Hepatocyte (in vitro differentiated cells): ENCODE data around the gene BOD1L2. TPM values are rescaled to one million over a fixed set of nuclear protein-coding genes. Genes with fewer than 3 reads are reported as not detected.
A peak's percentile ranks its signal among the peaks of the same experiment; 100 is the strongest.

Experiments used
- DNase-seq: peaks from one replicate; pipeline ENCODE4 v3.0.0-alpha.2; 2016; ENCODE audit warnings: low spot score
- H2AFZ ChIP-seq: fragments of 200-600 bp; sonication (generic); 2 replicates; pipeline ENCODE4 v1.6.0; 2016; ENCODE audit warnings: antibody characterized with exemption, mild to moderate bottlenecking
- H3K27ac ChIP-seq: fragments of 200-600 bp; sonication (generic); 2 replicates; pipeline ENCODE4 v1.5.1; 2016; ENCODE audit warnings: mild to moderate bottlenecking
- H3K27me3 ChIP-seq: fragments of 200-600 bp; sonication (generic); 2 replicates; pipeline ENCODE4 v1.6.1; 2016
- H3K36me3 ChIP-seq: fragments of 200-600 bp; sonication (generic); replicated peaks from 2 replicates; pipeline ENCODE4 v1.5.1; 2016; ENCODE audit warnings: low read depth; ENCODE audit not compliant: insufficient read depth
- H3K4me1 ChIP-seq: fragments of 200-600 bp; sonication (generic); 2 replicates; pipeline ENCODE4 v1.5.1; 2016; ENCODE audit warnings: mild to moderate bottlenecking, moderate library complexity; ENCODE audit not compliant: insufficient read depth
- H3K4me2 ChIP-seq: fragments of 200-600 bp; sonication (generic); 2 replicates; pipeline ENCODE4 v1.6.0; 2016
- H3K4me3 ChIP-seq: fragments of 200-600 bp; sonication (generic); 2 replicates; pipeline ENCODE4 v1.5.1; 2016; ENCODE audit warnings: mild to moderate bottlenecking
- H3K79me2 ChIP-seq: fragments of 200-600 bp; sonication (generic); 2 replicates; pipeline ENCODE4 v1.6.0; 2017; ENCODE audit warnings: mild to moderate bottlenecking
- H3K9me2 ChIP-seq: fragments of 200-600 bp; sonication (generic); replicated peaks from 2 replicates; pipeline ENCODE4 v1.6.0; 2017; ENCODE audit warnings: mild to moderate bottlenecking; ENCODE audit not compliant: insufficient read depth
- H3K9me3 ChIP-seq: fragments of 200-600 bp; sonication (generic); 2 replicates; pipeline ENCODE4 v1.5.1; 2016; ENCODE audit warnings: low read depth, mild to moderate bottlenecking
- H4K20me1 ChIP-seq: fragments of 200-600 bp; sonication (generic); 2 replicates; pipeline ENCODE4 v1.6.0; 2016; ENCODE audit warnings: mild to moderate bottlenecking; ENCODE audit not compliant: insufficient read depth, poor library complexity, severe bottlenecking
- EZH2 ChIP-seq: fragments of 200-600 bp; sonication (generic); IDR thresholded peaks from 2 replicates; pipeline ENCODE4 v1.6.1; 2016; ENCODE audit warnings: antibody characterized with exemption, mild to moderate bottlenecking, borderline replicate concordance
- EZH2phosphoT487 ChIP-seq: fragments of 200-600 bp; sonication (generic); IDR thresholded peaks from one replicate; pipeline ENCODE4 v1.6.1; 2018; ENCODE audit warnings: antibody characterized with exemption, mild to moderate bottlenecking, low read depth, moderate library complexity; ENCODE audit not compliant: unreplicated experiment, severe bottlenecking
- WGBS: methylation state at CpG from one replicate; pipeline ENCODE4 v1.1.6; 2016; ENCODE audit warnings: low lambda C conversion rate; ENCODE audit errors: missing lambda C conversion rate; 5-methylcytosine and 5-hydroxymethylcytosine counted together
- polyA plus RNA-seq: library from polyadenylated mRNA; unstranded; fragments of >200 nt; fragmentation: Nextera tagmentation; extraction: Ambion mirVana; gene quantifications from 2 replicates; pipeline ENCODE4 v1.2.1, GENCODE V29; 2016
- total RNA-seq: library from RNA; depleted of rRNA; stranded (reverse); fragments of >200 nt; gene quantifications from 2 replicates; pipeline ENCODE4 v1.2.3, GENCODE V29; 2014
- TF ChIP-seq, protein P1 (sequence below): fragments of 200-600 bp; sonication (generic); IDR thresholded peaks from 2 replicates; pipeline ENCODE4 v1.5.1; 2016; ENCODE audit warnings: antibody characterized with exemption, mild to moderate bottlenecking; ENCODE audit not compliant: poor library complexity

Gene BOD1L2
- total and polyA plus RNA-seq, 2 experiments from 2014 or later, result 0.23 TPM; not detected in 1

DNA sequence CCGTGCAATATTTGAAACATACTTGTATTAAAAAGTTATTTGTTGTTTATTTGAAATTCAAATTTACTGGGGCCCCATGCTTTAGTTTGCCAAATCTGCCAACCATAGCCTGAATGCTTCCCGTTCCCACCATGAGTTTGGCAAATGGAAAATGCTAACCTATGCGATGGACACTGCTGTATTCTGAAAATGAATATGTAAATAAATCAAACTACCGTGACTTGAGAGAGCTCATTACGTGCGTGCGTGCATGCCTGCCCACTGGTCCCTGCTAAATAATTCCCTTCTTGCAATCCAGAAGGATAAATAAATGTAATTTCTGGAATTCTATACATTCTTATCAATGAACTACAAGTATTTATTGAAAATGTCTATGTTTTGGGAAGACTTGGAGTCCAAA lies 3.2 kb downstream of the BOD1L2 start:
- no peak for DNase-seq
- H3K9me2 ChIP-seq, result no peaks in the 10 kb centered on the region
- no peak overlapping the region for H2AFZ ChIP-seq
- peaks cover 3% of the 10 kb centered on the region for H3K27me3 ChIP-seq
- H3K36me3 ChIP-seq, result no peaks in the 10 kb centered on the region
- no peak overlapping the region for H3K4me2 ChIP-seq
- no peaks in the 10 kb centered on the region for H3K79me2 ChIP-seq
- H3K4me3 ChIP-seq, result no peak overlapping the region
- 84% methylated on average over 7 of the region's 7 CpGs for WGBS
- H3K4me1 ChIP-seq, result no peaks in the 10 kb centered on the region
- H3K9me3 ChIP-seq, result no peaks in the 10 kb centered on the region
- H3K27ac ChIP-seq, result no peak overlapping the region
- TF ChIP-seq EZH2phosphoT487, result no peak
- TF ChIP-seq, protein P1, sequence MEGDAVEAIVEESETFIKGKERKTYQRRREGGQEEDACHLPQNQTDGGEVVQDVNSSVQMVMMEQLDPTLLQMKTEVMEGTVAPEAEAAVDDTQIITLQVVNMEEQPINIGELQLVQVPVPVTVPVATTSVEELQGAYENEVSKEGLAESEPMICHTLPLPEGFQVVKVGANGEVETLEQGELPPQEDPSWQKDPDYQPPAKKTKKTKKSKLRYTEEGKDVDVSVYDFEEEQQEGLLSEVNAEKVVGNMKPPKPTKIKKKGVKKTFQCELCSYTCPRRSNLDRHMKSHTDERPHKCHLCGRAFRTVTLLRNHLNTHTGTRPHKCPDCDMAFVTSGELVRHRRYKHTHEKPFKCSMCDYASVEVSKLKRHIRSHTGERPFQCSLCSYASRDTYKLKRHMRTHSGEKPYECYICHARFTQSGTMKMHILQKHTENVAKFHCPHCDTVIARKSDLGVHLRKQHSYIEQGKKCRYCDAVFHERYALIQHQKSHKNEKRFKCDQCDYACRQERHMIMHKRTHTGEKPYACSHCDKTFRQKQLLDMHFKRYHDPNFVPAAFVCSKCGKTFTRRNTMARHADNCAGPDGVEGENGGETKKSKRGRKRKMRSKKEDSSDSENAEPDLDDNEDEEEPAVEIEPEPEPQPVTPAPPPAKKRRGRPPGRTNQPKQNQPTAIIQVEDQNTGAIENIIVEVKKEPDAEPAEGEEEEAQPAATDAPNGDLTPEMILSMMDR, result no peak
- no peaks in the 10 kb centered on the region for H4K20me1 ChIP-seq

DNA sequence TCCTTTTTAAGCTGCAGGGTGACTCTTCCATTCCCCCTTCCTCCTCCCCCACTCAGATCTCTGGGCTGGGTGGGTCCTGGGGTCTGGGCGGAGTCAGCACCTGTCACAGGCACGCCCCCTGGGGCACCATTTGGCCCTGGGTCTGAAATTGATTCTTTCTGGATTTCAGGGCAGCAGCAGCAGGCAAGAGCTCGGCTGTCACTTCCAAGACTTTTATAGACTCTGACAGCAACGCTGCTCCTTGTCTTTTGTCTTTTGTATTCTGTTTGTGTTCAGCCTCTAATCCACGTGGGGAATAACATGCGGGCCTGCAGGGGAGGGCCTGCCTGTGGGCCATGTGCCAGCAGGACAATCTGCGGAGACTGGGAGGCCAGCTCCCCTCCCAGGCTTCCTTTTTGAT lies 3.9 kb downstream of the BOD1L2 start:
- TF ChIP-seq EZH2phosphoT487 (no peak), EZH2 (no peak)
- TF ChIP-seq, protein P1, result no peak
- Histone ChIP-seq H3K4me2 (no peak overlapping the region), H3K79me2 (no peaks in the 10 kb centered on the region), H3K36me3 (no peaks in the 10 kb centered on the region), H4K20me1 (no peaks in the 10 kb centered on the region), H3K27me3 (peaks cover 3% of the 10 kb centered on the region), H3K4me1 (no peaks in the 10 kb centered on the region), H3K9me2 (no peaks in the 10 kb centered on the region), H3K4me3 (no peak overlapping the region), H3K9me3 (no peaks in the 10 kb centered on the region), H2AFZ (no peak overlapping the region), H3K27ac (no peak overlapping the region)
- DNase-seq, result peak; percentile 9
- 21% methylated on average over 7 of the region's 7 CpGs for WGBS

DNA sequence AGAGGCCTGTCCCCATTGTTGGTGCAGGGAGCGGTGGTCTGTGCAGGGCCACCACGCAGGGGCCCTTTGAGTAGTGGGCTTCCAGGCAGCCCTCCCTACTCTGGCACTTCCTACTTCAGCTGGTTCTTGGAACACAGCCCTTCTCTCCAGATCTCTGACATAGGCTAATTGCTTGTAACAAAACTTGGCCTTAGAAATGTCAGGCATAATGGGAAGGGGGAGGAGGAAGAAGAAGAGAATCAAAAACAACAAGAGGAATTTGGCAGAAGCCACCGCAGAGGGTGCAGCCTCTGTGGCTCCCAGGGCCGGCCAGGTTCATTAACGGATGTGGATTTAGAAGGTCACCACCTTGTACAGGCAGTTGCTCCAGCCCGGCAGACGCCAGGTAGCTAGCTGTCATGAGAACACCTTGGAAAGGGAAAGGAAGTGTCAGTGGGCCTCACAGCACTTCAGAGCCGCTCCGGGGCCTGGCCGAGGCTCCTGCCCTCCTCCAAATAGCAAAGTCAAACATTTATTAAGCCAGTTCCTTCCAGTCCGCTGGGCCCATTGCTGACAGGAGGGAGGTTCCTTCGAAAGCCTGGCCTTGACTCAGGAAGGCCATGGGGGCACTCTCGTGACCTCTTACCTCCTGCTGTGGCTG lies 7.4 kb downstream of the BOD1L2 start:
- H3K27ac ChIP-seq, result no peak overlapping the region
- no peaks in the 10 kb centered on the region for H3K4me1 ChIP-seq
- H3K79me2 ChIP-seq, result no peaks in the 10 kb centered on the region
- no peaks in the 10 kb centered on the region for H3K36me3 ChIP-seq
- H3K4me3 ChIP-seq, result no peak overlapping the region
- peaks cover 3% of the 10 kb centered on the region for H3K27me3 ChIP-seq
- H3K9me2 ChIP-seq, result no peaks in the 10 kb centered on the region
- WGBS, result 69% methylated on average over 13 of the region's 13 CpGs
- H4K20me1 ChIP-seq, result no peaks in the 10 kb centered on the region
- H3K4me2 ChIP-seq, result no peak overlapping the region
- DNase-seq, result no peak
- H3K9me3 ChIP-seq, result no peaks in the 10 kb centered on the region
- no peak overlapping the region for H2AFZ ChIP-seq
- TF ChIP-seq, protein P1, result no peak
- TF ChIP-seq EZH2 (no peak), EZH2phosphoT487 (no peak)

DNA sequence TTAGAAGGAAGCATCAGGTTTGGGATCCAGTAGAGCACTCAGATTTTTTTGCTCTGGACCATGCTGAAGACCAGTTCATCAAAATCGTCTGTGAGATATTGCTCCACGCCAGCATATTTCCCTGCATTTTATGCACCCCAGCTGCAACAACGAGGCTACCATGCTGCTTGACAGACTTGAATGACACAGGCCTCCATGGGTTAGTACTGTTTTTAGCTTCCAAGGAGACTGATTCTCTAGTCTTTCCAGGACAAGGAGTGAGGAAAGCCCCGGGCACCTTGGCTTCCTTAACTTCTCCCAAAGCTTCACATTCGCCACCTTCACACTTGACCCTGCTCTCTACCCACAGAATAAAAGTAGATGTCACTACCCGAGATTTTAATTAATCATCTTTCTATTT lies 17.5 kb downstream of the BOD1L2 start:
- no peaks in the 10 kb centered on the region for H3K27me3 ChIP-seq
- H3K79me2 ChIP-seq, result no peaks in the 10 kb centered on the region
- no peak overlapping the region for H2AFZ ChIP-seq
- H3K4me1 ChIP-seq, result no peaks in the 10 kb centered on the region
- TF ChIP-seq EZH2phosphoT487 (no peak), EZH2 (no peak)
- TF ChIP-seq, protein P1, result no peak
- no peaks in the 10 kb centered on the region for H3K36me3 ChIP-seq
- WGBS, result 81% methylated on average over 6 of the region's 6 CpGs
- H3K9me3 ChIP-seq, result no peaks in the 10 kb centered on the region
- no peak overlapping the region for H3K4me2 ChIP-seq
- H3K4me3 ChIP-seq, result no peak overlapping the region
- no peaks in the 10 kb centered on the region for H3K9me2 ChIP-seq
- no peak for DNase-seq
- H3K27ac ChIP-seq, result no peak overlapping the region
- H4K20me1 ChIP-seq, result no peaks in the 10 kb centered on the region
